Loucy (cell line): ENCODE measurements around the gene C4orf36.

Source experiments
- H2AFZ ChIP-seq: fragments of 200-600 bp; sonication (generic); 2 replicates; pipeline ENCODE4 v1.6.0; 2016; ENCODE audit warnings: antibody characterized with exemption, mild to moderate bottlenecking, low read length, moderate library complexity
- H3F3A ChIP-seq: fragments of 200-600 bp; 2 replicates; pipeline ENCODE4 v1.6.0; 2016; ENCODE audit warnings: antibody characterized with exemption, low read depth, mild to moderate bottlenecking
- H3K27me3 ChIP-seq: fragments of 200-600 bp; sonication (generic); 2 replicates; pipeline ENCODE4 v1.6.1; 2014; ENCODE audit warnings: low read length, mild to moderate bottlenecking; ENCODE audit not compliant: insufficient read depth, poor library complexity, severe bottlenecking
- H3K36me3 ChIP-seq: fragments of 200-600 bp; sonication (generic); 2 replicates; pipeline ENCODE4 v1.6.1; 2016; ENCODE audit warnings: low read length; ENCODE audit not compliant: insufficient read depth
- H3K4me1 ChIP-seq: fragments of 200-600 bp; sonication (generic); 2 replicates; pipeline ENCODE4 v1.5.1; 2014; ENCODE audit warnings: low read length, mild to moderate bottlenecking; ENCODE audit not compliant: insufficient read depth, poor library complexity, severe bottlenecking
- H3K4me2 ChIP-seq: fragments of 200-600 bp; sonication (generic); 2 replicates; pipeline ENCODE4 v1.6.0; 2014; ENCODE audit warnings: antibody characterized with exemption, low read length, low read depth, mild to moderate bottlenecking; ENCODE audit not compliant: poor library complexity, severe bottlenecking
- H3K4me3 ChIP-seq: fragments of 200-600 bp; sonication (generic); 2 replicates; pipeline ENCODE4 v1.5.1; 2014; ENCODE audit warnings: low read length, mild to moderate bottlenecking, mixed read lengths; ENCODE audit not compliant: poor library complexity, severe bottlenecking
- H3K79me2 ChIP-seq: fragments of 200-600 bp; sonication (generic); 2 replicates; pipeline ENCODE4 v1.6.1; 2014; ENCODE audit warnings: low read length; ENCODE audit not compliant: insufficient read depth
- H3K9ac ChIP-seq: fragments of 200-600 bp; sonication (generic); 2 replicates; pipeline ENCODE4 v1.6.0; 2014; ENCODE audit warnings: mild to moderate bottlenecking, low read depth, low read length, moderate library complexity; ENCODE audit not compliant: poor library complexity, severe bottlenecking
- H3K9me2 ChIP-seq: fragments of 200-600 bp; sonication (generic); replicated peaks from 2 replicates; pipeline ENCODE4 v1.6.1; 2016; ENCODE audit warnings: low read depth, low read length, mixed read lengths
- H3K9me3 ChIP-seq: fragments of 200-600 bp; sonication (generic); 2 replicates; pipeline ENCODE4 v1.6.1; 2014; ENCODE audit warnings: mild to moderate bottlenecking, antibody characterized with exemption, low read length, low read depth; ENCODE audit not compliant: insufficient read depth
- H4K20me1 ChIP-seq: fragments of 200-600 bp; sonication (generic); 2 replicates; pipeline ENCODE4 v1.6.0; 2014; ENCODE audit warnings: antibody characterized with exemption, low read length, mild to moderate bottlenecking; ENCODE audit not compliant: insufficient read depth, poor library complexity, severe bottlenecking
- EZH2phosphoT487 ChIP-seq: fragments of 200-600 bp; IDR thresholded peaks from 2 replicates; pipeline ENCODE4 v1.6.1; 2018; ENCODE audit warnings: antibody characterized with exemption, mild to moderate bottlenecking, moderate library complexity, borderline replicate concordance
- TF ChIP-seq, protein P1 (sequence below): fragments of 200-600 bp; sonication (generic); conservative IDR thresholded peaks from 2 replicates; pipeline ENCODE4 v1.5.1; 2014; ENCODE audit warnings: mild to moderate bottlenecking, antibody characterized with exemption, low read length

Gene C4orf36, protein sequence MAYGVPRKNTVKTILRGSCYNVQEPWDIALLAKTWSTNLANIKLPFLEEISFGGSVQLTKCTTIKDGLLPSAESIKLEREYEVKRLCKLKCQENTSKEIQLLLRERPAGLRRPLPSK

DNA sequence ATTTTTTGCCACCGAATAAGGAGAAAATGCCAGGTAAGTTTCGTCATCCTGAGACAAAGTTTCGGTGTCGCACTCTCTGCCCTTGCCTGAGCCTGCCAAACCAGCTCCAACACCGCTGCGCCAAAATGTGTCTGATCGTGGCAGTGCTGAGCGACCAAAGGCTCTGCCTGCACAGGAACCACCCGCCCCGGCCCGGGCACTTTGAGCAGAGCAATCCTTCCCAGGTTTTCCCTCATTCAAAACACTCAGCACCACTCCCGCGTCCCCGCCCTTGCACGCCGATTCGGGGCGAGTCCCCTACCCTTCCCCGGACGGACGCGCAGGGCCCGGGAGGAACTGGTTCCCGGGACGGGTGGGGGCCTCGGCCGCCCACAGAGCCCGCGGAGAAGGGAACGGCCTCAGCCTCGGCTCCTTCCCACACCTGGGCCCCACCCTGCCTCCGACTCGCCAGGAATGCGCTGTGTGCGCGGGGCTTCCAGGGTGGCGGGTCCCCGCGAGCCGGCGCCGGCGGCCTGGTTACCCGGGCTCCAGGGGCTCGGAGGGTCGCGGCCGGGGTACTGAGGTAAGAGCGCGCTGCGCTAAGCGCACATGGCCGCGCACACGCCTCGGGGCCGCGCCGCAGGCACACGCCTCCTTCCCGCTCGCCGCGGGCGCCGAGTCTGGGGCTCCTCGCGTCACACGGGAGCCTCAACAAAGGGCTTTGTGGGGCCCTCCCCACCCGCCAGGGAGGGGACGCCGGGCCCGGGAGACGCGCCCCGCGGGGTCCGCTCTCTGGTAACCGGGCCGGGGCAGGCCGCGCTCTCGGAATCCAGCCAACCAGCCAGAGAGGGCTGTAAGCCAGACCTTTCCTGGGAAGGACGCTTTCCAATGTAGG, at the start of gene C4orf36:
Gene C4orf36 (minus strand): TSS at position 661 of the 874 bp plus-strand sequence. CDS start 902 bp downstream, outside the sequence.
- Histone ChIP-seq H3K79me2 (no peaks in the 10 kb centered on the region), H3K9me3 (no peaks in the 10 kb centered on the region), H3K9me2 (no peaks in the 10 kb centered on the region), H3K4me2 (peak within 1 kb of the TSS; percentile 73), H3K4me1 (peaks cover 14% of the 10 kb centered on the region), H3K27me3 (no peaks in the 10 kb centered on the region), H3F3A (no peaks in the 10 kb centered on the region), H3K9ac (peak within 1 kb of the TSS; percentile 52), H3K36me3 (no peaks in the 10 kb centered on the region), H2AFZ (peak within 1 kb of the TSS; percentile 92), H4K20me1 (no peaks in the 10 kb centered on the region), H3K4me3 (peak within 1 kb of the TSS; percentile 75)
- TF ChIP-seq, protein P1, sequence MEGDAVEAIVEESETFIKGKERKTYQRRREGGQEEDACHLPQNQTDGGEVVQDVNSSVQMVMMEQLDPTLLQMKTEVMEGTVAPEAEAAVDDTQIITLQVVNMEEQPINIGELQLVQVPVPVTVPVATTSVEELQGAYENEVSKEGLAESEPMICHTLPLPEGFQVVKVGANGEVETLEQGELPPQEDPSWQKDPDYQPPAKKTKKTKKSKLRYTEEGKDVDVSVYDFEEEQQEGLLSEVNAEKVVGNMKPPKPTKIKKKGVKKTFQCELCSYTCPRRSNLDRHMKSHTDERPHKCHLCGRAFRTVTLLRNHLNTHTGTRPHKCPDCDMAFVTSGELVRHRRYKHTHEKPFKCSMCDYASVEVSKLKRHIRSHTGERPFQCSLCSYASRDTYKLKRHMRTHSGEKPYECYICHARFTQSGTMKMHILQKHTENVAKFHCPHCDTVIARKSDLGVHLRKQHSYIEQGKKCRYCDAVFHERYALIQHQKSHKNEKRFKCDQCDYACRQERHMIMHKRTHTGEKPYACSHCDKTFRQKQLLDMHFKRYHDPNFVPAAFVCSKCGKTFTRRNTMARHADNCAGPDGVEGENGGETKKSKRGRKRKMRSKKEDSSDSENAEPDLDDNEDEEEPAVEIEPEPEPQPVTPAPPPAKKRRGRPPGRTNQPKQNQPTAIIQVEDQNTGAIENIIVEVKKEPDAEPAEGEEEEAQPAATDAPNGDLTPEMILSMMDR = no peak
- TF ChIP-seq EZH2phosphoT487 = no peak

DNA sequence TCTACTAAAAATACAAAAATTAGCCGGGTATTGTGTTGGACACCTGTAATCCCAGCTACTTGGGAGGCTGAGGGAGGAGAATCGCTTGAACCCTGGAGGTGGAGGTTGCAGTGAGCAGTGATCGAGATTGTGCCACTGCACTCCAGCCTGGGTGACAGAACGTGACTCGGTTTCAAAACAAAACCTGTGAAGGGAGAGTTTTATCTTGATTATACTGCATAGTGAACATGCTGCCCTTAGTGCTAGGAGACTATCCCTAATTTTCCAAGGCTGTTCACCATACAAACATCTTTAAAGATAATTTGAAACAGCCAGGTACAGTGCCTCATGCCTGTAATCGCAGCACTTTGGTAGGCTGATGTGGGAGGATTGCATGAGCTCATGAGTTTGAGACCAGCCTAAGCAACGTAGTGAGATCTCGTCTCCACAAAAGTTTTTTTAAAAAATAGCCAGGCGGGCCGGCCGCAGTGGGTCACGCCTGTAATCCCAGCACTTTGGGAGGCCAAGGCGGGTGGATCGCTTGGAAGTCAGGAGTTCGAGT, 48.8 kb upstream of the C4orf36 start:
- peaks cover 98% of the 10 kb centered on the region for H3K79me2 ChIP-seq
- H2AFZ ChIP-seq = no peak overlapping the region
- peaks cover 21% of the 10 kb centered on the region for H4K20me1 ChIP-seq
- peak overlapping the region; percentile 93 for H3K4me2 ChIP-seq
- H3K9ac ChIP-seq = no peak overlapping the region
- no peak overlapping the region for H3K4me3 ChIP-seq
- no peaks in the 10 kb centered on the region for H3K9me2 ChIP-seq
- H3K36me3 ChIP-seq = no peaks in the 10 kb centered on the region
- H3K27me3 ChIP-seq = no peaks in the 10 kb centered on the region
- H3F3A ChIP-seq = no peaks in the 10 kb centered on the region
- H3K9me3 ChIP-seq = no peaks in the 10 kb centered on the region
- H3K4me1 ChIP-seq = peaks cover 76% of the 10 kb centered on the region
- no peak for TF ChIP-seq EZH2phosphoT487
- TF ChIP-seq, protein P1 = no peak

DNA sequence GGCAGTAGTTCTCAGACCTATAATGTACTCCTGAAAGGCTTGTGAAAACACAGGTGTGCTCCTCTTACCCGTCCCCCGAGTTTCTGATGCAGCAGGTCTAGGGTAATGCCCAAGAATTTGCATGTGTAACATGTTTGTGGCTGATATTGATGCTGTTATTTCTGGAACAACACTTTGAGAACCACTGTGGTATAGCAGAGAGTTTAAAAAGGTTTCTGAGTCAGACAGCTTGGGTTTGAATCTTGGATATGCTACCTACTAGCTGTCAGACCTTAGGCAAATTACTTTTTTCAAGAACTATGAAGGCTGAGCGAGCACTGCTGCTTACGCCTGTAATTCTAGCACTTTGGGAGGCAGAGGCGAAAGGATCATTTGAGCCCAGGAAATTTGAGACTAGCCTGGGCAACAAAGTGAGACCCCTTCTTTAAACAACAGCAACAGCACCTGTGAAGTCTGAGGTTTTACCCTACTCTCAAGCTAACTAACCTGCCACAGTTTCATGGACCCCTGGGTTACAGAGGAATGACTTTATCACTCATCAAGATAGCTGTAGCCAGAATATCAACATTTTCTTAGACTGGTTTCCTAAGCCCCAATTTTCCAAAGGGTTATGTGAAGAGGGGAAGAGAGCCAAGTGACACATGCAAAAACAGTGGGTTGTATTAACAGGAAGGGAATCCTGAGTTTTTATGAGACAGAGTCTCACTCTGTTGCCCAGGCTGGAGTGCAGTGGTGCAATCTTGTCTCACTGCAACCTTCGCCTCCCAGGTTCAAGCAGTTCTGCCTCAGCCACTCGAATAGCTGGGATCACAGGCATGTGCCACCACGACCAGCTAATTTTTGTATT, 47.7 kb upstream of the C4orf36 start:
- Histone ChIP-seq H3K9me3 (no peaks in the 10 kb centered on the region), H3K36me3 (no peaks in the 10 kb centered on the region), H4K20me1 (peaks cover 17% of the 10 kb centered on the region), H3K9me2 (no peaks in the 10 kb centered on the region), H3K4me3 (peak overlapping the region; percentile 78), H3K27me3 (no peaks in the 10 kb centered on the region), H3K79me2 (peaks cover 96% of the 10 kb centered on the region), H2AFZ (no peak overlapping the region), H3K4me2 (peak overlapping the region; percentile 93), H3F3A (no peaks in the 10 kb centered on the region), H3K4me1 (peaks cover 66% of the 10 kb centered on the region), H3K9ac (peak overlapping the region; percentile 81)
- TF ChIP-seq, protein P1 = no peak
- TF ChIP-seq EZH2phosphoT487 = no peak
